Fibroblast of gingiva (primary cell): ENCODE results near the gene OVOL1.

ENCODE experiments used
- DNase-seq: peaks from one replicate; pipeline ENCODE4 v3.0.0-alpha.2; 2011; ENCODE audit warnings: low read depth

OVOL1 gene

GRCh38 chr11:65791719-65792213, 4.9 kb downstream of the OVOL1 start:
- DNase-seq: no peak

- DNase-seq: no peak
Observed at GRCh38 chr11:65792456-65792855, 5.6 kb downstream of the OVOL1 start.

GRCh38 chr11:65793144-65793581, 6.3 kb downstream of the OVOL1 start:
- no peak for DNase-seq

GRCh38 chr11:65793625-65794400, 7.0 kb downstream of the OVOL1 start:
- no peak for DNase-seq

- DNase-seq: no peak
Observed at GRCh38 chr11:65794570-65795510, 8.0 kb downstream of the OVOL1 start.

- DNase-seq: no peak
Observed at GRCh38 chr11:65796726-65797601, 10.1 kb downstream of the OVOL1 start.

- no peak for DNase-seq
Observed at GRCh38 chr11:65797711-65798110, 10.8 kb downstream of the OVOL1 start.

- DNase-seq: no peak
Observed at GRCh38 chr11:65798882-65799281, 12.0 kb downstream of the OVOL1 start.

- no peak for DNase-seq
Observed at GRCh38 chr11:65801153-65801987, 14.5 kb downstream of the OVOL1 start.

GRCh38 chr11:65802841-65803240, 16.0 kb downstream of the OVOL1 start:
- DNase-seq: no peak

- DNase-seq: no peak
Observed at GRCh38 chr11:65803797-65804492, 17.1 kb downstream of the OVOL1 start.

GRCh38 chr11:65806979-65807378, 20.1 kb downstream of the OVOL1 start:
- DNase-seq: no peak

- no peak for DNase-seq
Observed at GRCh38 chr11:65808744-65809341, 22.0 kb downstream of the OVOL1 start.

- DNase-seq: no peak
Observed at GRCh38 chr11:65809496-65809895, 22.6 kb downstream of the OVOL1 start.

GRCh38 chr11:65810046-65810868, 23.4 kb downstream of the OVOL1 start:
- DNase-seq: no peak

GRCh38 chr11:65811764-65812475, 25.1 kb downstream of the OVOL1 start:
- no peak for DNase-seq

- DNase-seq: no peak
Observed at GRCh38 chr11:65814131-65814985, 27.5 kb downstream of the OVOL1 start.
